ENCODE data around the gene RAB20.
A peak's percentile ranks its signal among the peaks of the same experiment; 100 is the strongest.

The RAB20 gene

GRCh38 chr13:110531100-110531499 is 30.4 kb downstream of the RAB20 start:
- DNase-seq (ENCODE audit: low spot score) (no peak), FAIRE-seq (no peak)

- DNase-seq (ENCODE audit: low spot score) (no peak), FAIRE-seq (no peak)
Observed at GRCh38 chr13:110529522-110530311, 31.8 kb downstream of the RAB20 start.

GRCh38 chr13:110528911-110529310 is 32.6 kb downstream of the RAB20 start:
- DNase-seq (ENCODE audit: low spot score) (no peak), FAIRE-seq (no peak)

- DNase-seq (ENCODE audit: low spot score) (no peak), FAIRE-seq (no peak)
Observed at GRCh38 chr13:110528371-110528770, 33.2 kb downstream of the RAB20 start.

GRCh38 chr13:110525328-110526319 is 35.9 kb downstream of the RAB20 start:
- DNase-seq (ENCODE audit: low spot score) (no peak), FAIRE-seq (no peak)

- peak; percentile 20 for DNase-seq (ENCODE audit: low spot score)
- FAIRE-seq, result no peak
Observed at GRCh38 chr13:110524541-110525257, 36.8 kb downstream of the RAB20 start.

GRCh38 chr13:110523838-110524540 is 37.5 kb downstream of the RAB20 start:
- FAIRE-seq, result no peak

GRCh38 chr13:110523180-110523579 is 38.3 kb downstream of the RAB20 start:
- no peak for FAIRE-seq
- no peak for DNase-seq (ENCODE audit: low spot score)

More at GRCh38 chr13:110523838-110524540, 37.5 kb downstream of the RAB20 start:
- DNase-seq (ENCODE audit: low spot score), result no peak

GRCh38 chr13:110522721-110523120 is 38.8 kb downstream of the RAB20 start:
- no peak for DNase-seq (ENCODE audit: low spot score)
- FAIRE-seq, result no peak

- FAIRE-seq (no peak), DNase-seq (ENCODE audit: low spot score) (no peak)
Observed at GRCh38 chr13:110521946-110522345, 39.6 kb downstream of the RAB20 start.

- no peak for FAIRE-seq
- DNase-seq (ENCODE audit: low spot score), result no peak
Observed at GRCh38 chr13:110521296-110521680, 40.2 kb downstream of the RAB20 start.

- FAIRE-seq (no peak), DNase-seq (ENCODE audit: low spot score) (no peak)
Observed at GRCh38 chr13:110520431-110521295, 40.9 kb downstream of the RAB20 start.

GRCh38 chr13:110519506-110519905 is 42.0 kb downstream of the RAB20 start:
- FAIRE-seq (no peak), DNase-seq (ENCODE audit: low spot score) (no peak)

GRCh38 chr13:110519046-110519445 is 42.5 kb downstream of the RAB20 start:
- FAIRE-seq (peak; percentile 69), DNase-seq (ENCODE audit: low spot score) (no peak)

- no peak for DNase-seq (ENCODE audit: low spot score)
- FAIRE-seq, result no peak
Observed at GRCh38 chr13:110518571-110518970, 43.0 kb downstream of the RAB20 start.

- no peak for DNase-seq (ENCODE audit: low spot score)
- no peak for FAIRE-seq
Observed at GRCh38 chr13:110518226-110518525, 43.3 kb downstream of the RAB20 start.

GRCh38 chr13:110517505-110518225 is 43.9 kb downstream of the RAB20 start:
- FAIRE-seq (no peak), DNase-seq (ENCODE audit: low spot score) (no peak)

- FAIRE-seq, result no peak
Observed at GRCh38 chr13:110516500-110516899, 45.0 kb downstream of the RAB20 start.

GRCh38 chr13:110512198-110512740 is 49.3 kb downstream of the RAB20 start:
- no peak for DNase-seq (ENCODE audit: low spot score)
- no peak for FAIRE-seq

More at GRCh38 chr13:110516500-110516899, 45.0 kb downstream of the RAB20 start:
- no peak for DNase-seq (ENCODE audit: low spot score)
